HepG2 (cell line): Measurements from ENCODE around the gene SLC2A4. TPM values are rescaled to one million over a fixed set of nuclear protein-coding genes. Genes with fewer than 3 reads are reported as not detected.

Source experiments
- polyA plus RNA-seq, 8 experiments: library from polyadenylated mRNA; depleted of rRNA in 3 of 8; stranded (reverse) in 7 of 8; unstranded in 1 of 8; fragments of >200 nt; fragmentation: Illumina TruSeq in 4 of 8; extraction: Trizol in 4 of 8; gene quantifications; 2 replicates each; pipeline versions ENCODE4 v1.2.1 to v1.2.3, GENCODE V29; 2011 to 2016; ENCODE audit warnings: low read depth in 4 of 8, missing spikeins in 1 of 8, mixed read lengths in 1 of 8; ENCODE audit not compliant: insufficient read depth in 1 of 8
- total RNA-seq, 5 experiments: library from RNA; depleted of rRNA; stranded (reverse); fragments of >200 nt; fragmentation: Illumina TruSeq; extraction: Trizol; gene quantifications; 2 replicates each; pipeline ENCODE4 v1.2.3, GENCODE V29; 2016; ENCODE audit warnings: low read depth in 1 of 5
- TF ChIP-seq, protein P1 (sequence below), 2 experiments: fragments of 450-650 bp in 1 of 2; sonication (generic) in 1 of 2; formaldehyde crosslinking in 1 of 2; IDR thresholded peaks; 2 replicates each; pipeline versions ENCODE4 v1.6.1 to v1.8.0; 2016 to 2022; ENCODE audit warnings: antibody characterized with exemption in 1 of 2, mild to moderate bottlenecking in 1 of 2, missing genetic modification reagents in 1 of 2

Gene SLC2A4
- total and polyA plus RNA-seq, 2 of the 13 experiments (the other 11 are each of a cell fraction or from before 2014, with no cell fraction given), result 4.9 to 5.8 TPM

DNA sequence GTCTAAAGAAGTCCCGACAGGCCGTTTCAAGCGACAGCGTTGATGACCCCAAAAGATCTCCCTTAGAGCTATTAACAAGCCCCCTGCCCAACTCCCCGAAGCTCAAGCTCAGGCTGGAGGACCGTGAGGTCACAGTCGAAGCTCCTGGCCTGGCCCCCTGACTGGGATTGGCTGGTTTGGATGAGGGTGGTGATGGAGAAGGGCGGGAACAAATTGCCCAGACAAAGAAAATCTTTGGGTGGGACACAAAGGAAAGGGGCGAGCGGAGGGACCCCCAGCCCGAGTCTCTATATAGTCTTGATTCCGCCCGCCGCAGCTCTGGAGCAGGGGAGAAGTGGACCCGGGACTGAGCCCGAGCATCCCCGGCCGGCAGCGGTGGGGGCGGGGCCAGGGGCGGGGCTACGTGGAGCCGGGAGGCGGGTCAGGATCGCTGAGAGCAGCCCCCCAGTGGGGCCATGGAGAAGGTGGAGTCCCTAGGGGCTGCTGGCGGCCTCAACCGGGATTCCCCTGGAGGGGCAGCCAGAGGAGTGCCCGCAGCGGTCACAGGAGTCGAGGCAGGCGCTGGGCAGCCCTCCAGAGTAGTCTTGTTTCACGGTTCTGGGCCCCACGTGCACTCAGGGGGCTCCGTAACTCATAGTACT lies 48.6 kb downstream of the SLC2A4 start (continued):
- TF ChIP-seq, protein P1, sequence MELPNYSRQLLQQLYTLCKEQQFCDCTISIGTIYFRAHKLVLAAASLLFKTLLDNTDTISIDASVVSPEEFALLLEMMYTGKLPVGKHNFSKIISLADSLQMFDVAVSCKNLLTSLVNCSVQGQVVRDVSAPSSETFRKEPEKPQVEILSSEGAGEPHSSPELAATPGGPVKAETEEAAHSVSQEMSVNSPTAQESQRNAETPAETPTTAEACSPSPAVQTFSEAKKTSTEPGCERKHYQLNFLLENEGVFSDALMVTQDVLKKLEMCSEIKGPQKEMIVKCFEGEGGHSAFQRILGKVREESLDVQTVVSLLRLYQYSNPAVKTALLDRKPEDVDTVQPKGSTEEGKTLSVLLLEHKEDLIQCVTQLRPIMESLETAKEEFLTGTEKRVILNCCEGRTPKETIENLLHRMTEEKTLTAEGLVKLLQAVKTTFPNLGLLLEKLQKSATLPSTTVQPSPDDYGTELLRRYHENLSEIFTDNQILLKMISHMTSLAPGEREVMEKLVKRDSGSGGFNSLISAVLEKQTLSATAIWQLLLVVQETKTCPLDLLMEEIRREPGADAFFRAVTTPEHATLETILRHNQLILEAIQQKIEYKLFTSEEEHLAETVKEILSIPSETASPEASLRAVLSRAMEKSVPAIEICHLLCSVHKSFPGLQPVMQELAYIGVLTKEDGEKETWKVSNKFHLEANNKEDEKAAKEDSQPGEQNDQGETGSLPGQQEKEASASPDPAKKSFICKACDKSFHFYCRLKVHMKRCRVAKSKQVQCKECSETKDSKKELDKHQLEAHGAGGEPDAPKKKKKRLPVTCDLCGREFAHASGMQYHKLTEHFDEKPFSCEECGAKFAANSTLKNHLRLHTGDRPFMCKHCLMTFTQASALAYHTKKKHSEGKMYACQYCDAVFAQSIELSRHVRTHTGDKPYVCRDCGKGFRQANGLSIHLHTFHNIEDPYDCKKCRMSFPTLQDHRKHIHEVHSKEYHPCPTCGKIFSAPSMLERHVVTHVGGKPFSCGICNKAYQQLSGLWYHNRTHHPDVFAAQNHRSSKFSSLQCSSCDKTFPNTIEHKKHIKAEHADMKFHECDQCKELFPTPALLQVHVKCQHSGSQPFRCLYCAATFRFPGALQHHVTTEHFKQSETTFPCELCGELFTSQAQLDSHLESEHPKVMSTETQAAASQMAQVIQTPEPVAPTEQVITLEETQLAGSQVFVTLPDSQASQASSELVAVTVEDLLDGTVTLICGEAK (IDR thresholded peaks at IDR 0.05), result no peak
- TF ChIP-seq, protein P1 (CRISPR knock-in tag; IDR thresholded peaks at IDR 0.05), result 0 out of 2 replicates have a peak, but pooled peaks have one; percentile 7
- TF ChIP-seq, all 625 proteins: peak for 26
